Smooth muscle cell (in vitro differentiated cells): ENCODE measurements around the gene ERN1. TPM values are rescaled to one million over a fixed set of nuclear protein-coding genes. Genes with fewer than 3 reads are reported as not detected.

ENCODE experiments used
- DNase-seq: peaks from one replicate; lab custom pipeline; 2025; ENCODE audit not compliant: unreplicated experiment; lab: John Stamatoyannopoulos, UW
- H2AFZ ChIP-seq: fragments of 200-600 bp; sonication (generic); 2 replicates; pipeline ENCODE4 v1.6.0; 2016; ENCODE audit warnings: antibody characterized with exemption, low read depth, mild to moderate bottlenecking
- H3F3A ChIP-seq: fragments of 200-600 bp; sonication (generic); 2 replicates; pipeline ENCODE4 v1.6.0; 2017; ENCODE audit warnings: antibody characterized with exemption, low read depth
- H3K27ac ChIP-seq: fragments of 200-600 bp; sonication (generic); 2 replicates; pipeline ENCODE4 v1.5.1; 2016; ENCODE audit warnings: low read depth, mild to moderate bottlenecking
- H3K27me3 ChIP-seq: fragments of 200-600 bp; sonication (generic); 2 replicates; pipeline ENCODE4 v1.6.1; 2016; ENCODE audit warnings: low read depth, mild to moderate bottlenecking
- H3K36me3 ChIP-seq: fragments of 200-600 bp; sonication (generic); 2 replicates; pipeline ENCODE4 v1.5.1; 2016; ENCODE audit warnings: low read depth
- H3K4me1 ChIP-seq: fragments of 200-600 bp; sonication (generic); 2 replicates; pipeline ENCODE4 v1.5.1; 2016; ENCODE audit warnings: low read depth
- H3K4me2 ChIP-seq: fragments of 200-600 bp; sonication (generic); 2 replicates; pipeline ENCODE4 v1.6.0; 2016; ENCODE audit warnings: mild to moderate bottlenecking
- H3K4me3 ChIP-seq: fragments of 200-600 bp; sonication (generic); 2 replicates; pipeline ENCODE4 v1.5.1; 2016; ENCODE audit warnings: mild to moderate bottlenecking
- H3K79me2 ChIP-seq: fragments of 200-600 bp; sonication (generic); 2 replicates; pipeline ENCODE4 v1.6.0; 2016; ENCODE audit warnings: low read depth, mild to moderate bottlenecking
- H3K9ac ChIP-seq: fragments of 200-600 bp; sonication (generic); 2 replicates; pipeline ENCODE4 v1.6.0; 2016; ENCODE audit warnings: low read depth
- H3K9me3 ChIP-seq: fragments of 200-600 bp; sonication (generic); replicated peaks from 2 replicates; pipeline ENCODE4 v1.5.1; 2016; ENCODE audit warnings: low read depth
- H4K20me1 ChIP-seq: fragments of 200-600 bp; sonication (generic); 2 replicates; pipeline ENCODE4 v1.6.0; 2016; ENCODE audit warnings: low read depth
- WGBS: methylation state at CpG from one replicate; pipeline ENCODE4 v1.1.7; 2016; ENCODE audit warnings: low lambda C conversion rate; 5-methylcytosine and 5-hydroxymethylcytosine counted together
- polyA plus RNA-seq: library from polyadenylated mRNA; unstranded; fragments of >200 nt; fragmentation: Nextera tagmentation; extraction: Ambion mirVana; gene quantifications from 2 replicates; pipeline ENCODE4 v1.2.1, GENCODE V29; 2016
- total RNA-seq: library from RNA; depleted of rRNA; stranded (reverse); fragments of >200 nt; gene quantifications from 2 replicates; pipeline ENCODE4 v1.2.3, GENCODE V29; 2014
- TF ChIP-seq, protein P1 (sequence below): fragments of 200-600 bp; sonication (generic); IDR thresholded peaks from 2 replicates; pipeline ENCODE4 v1.5.1; 2017; ENCODE audit warnings: borderline replicate concordance, mild to moderate bottlenecking, antibody characterized with exemption; ENCODE audit not compliant: insufficient read depth, poor library complexity, severe bottlenecking

ERN1 gene
- total and polyA plus RNA-seq, 2 experiments from 2014 or later = 8.6 to 9.0 TPM

DNA sequence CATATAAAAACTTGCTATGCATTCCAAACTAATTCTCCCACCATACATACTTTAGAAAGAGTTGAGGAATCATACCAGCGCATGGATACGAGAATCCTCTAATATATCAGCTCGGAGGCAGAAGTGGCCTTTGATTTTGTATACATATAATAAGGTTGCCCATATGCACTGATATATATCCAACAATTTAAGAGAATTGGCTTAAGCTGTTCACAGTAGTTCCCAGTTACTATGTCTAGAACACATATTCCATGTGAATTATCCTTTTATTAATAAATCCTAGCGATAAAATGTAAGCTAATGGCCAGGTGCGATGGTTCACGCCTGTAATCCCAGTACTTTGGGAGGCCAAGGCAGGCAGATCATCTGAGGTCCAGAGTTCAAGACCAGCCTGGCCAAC, 19.3 kb upstream of the ERN1 start:
- Histone ChIP-seq H3F3A (peaks cover 22% of the 10 kb centered on the region), H3K27me3 (no peaks in the 10 kb centered on the region), H3K27ac (no peak overlapping the region), H3K36me3 (peaks cover 4% of the 10 kb centered on the region), H3K4me2 (no peak overlapping the region), H3K4me3 (no peak overlapping the region), H3K79me2 (no peaks in the 10 kb centered on the region), H4K20me1 (peaks cover 10% of the 10 kb centered on the region), H3K4me1 (peaks cover 10% of the 10 kb centered on the region), H3K9me3 (no peaks in the 10 kb centered on the region), H2AFZ (no peak overlapping the region), H3K9ac (no peak overlapping the region)
- DNase-seq = no peak
- WGBS = 98% methylated on average over 6 of the region's 6 CpGs
- TF ChIP-seq, protein P1, sequence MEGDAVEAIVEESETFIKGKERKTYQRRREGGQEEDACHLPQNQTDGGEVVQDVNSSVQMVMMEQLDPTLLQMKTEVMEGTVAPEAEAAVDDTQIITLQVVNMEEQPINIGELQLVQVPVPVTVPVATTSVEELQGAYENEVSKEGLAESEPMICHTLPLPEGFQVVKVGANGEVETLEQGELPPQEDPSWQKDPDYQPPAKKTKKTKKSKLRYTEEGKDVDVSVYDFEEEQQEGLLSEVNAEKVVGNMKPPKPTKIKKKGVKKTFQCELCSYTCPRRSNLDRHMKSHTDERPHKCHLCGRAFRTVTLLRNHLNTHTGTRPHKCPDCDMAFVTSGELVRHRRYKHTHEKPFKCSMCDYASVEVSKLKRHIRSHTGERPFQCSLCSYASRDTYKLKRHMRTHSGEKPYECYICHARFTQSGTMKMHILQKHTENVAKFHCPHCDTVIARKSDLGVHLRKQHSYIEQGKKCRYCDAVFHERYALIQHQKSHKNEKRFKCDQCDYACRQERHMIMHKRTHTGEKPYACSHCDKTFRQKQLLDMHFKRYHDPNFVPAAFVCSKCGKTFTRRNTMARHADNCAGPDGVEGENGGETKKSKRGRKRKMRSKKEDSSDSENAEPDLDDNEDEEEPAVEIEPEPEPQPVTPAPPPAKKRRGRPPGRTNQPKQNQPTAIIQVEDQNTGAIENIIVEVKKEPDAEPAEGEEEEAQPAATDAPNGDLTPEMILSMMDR = no peak

DNA sequence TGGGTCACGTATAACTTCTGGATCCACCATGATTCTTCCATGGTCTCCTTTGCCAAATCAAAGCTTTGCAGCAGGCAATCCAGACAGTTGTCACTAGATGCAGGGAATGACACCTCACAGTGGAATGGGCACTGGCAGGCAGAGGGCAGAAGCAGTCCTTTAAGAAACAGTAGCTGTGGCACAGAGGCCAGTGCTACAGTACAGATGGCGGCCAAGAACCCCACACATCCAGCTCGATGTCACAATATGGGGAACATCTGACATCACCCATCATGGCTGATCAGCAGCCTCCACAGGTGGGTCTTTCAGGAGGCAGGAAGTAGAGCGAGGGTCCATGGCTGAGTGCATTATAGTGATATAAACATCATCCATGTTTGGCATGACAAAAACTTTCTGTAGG, 18.8 kb upstream of the ERN1 start:
- peaks cover 22% of the 10 kb centered on the region for H3F3A ChIP-seq
- peaks cover 10% of the 10 kb centered on the region for H3K4me1 ChIP-seq
- H3K27ac ChIP-seq = peak overlapping the region; percentile 93
- TF ChIP-seq, protein P1 = no peak
- H3K4me2 ChIP-seq = no peak overlapping the region
- H3K27me3 ChIP-seq = no peaks in the 10 kb centered on the region
- H2AFZ ChIP-seq = no peak overlapping the region
- no peak for DNase-seq
- H3K9ac ChIP-seq = no peak overlapping the region
- H3K4me3 ChIP-seq = no peak overlapping the region
- peaks cover 4% of the 10 kb centered on the region for H3K36me3 ChIP-seq
- WGBS = 95% methylated on average over 4 of the region's 4 CpGs
- H3K79me2 ChIP-seq = no peaks in the 10 kb centered on the region
- H4K20me1 ChIP-seq = peaks cover 10% of the 10 kb centered on the region
- H3K9me3 ChIP-seq = no peaks in the 10 kb centered on the region

DNA sequence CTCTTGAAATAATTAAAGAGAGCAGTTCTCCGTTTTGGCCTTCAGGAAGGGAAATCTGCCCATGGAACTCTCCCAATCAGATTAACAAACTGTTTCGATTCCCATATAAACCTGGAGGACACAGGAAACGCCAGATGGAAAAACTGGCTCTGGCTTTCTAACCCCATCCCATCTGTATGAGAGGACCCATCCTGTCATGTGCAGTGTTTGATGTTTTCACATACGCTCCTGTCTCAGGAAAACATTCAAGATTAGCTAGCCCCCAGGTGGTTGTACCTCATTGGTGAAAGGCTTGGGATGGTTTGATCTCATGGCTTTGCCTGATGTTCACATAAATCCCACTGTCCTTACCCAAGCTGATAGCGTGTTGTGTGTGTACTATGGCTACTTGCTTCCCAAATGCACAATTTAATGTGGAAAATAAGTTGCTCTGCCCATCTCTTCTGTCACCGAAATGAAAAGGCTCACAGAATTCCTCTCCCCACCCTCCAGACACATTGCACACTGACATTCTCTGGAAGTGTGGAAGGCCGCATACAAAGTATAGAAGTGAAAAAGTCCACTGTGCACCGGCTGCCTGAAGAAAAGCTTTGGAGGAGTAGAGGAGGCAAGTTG, 18.2 kb upstream of the ERN1 start:
- no peak overlapping the region for H2AFZ ChIP-seq
- no peak for DNase-seq
- TF ChIP-seq, protein P1 = no peak

More for the DNA sequence above, 18.2 kb upstream of the ERN1 start:
- Histone ChIP-seq H3K36me3 (peaks cover 4% of the 10 kb centered on the region), H3K9me3 (no peaks in the 10 kb centered on the region), H4K20me1 (peaks cover 10% of the 10 kb centered on the region), H3K9ac (no peak overlapping the region), H3K4me1 (peaks cover 10% of the 10 kb centered on the region), H3K27me3 (no peaks in the 10 kb centered on the region), H3K4me3 (no peak overlapping the region), H3K79me2 (no peaks in the 10 kb centered on the region), H3F3A (peaks cover 22% of the 10 kb centered on the region), H3K4me2 (no peak overlapping the region), H3K27ac (peak overlapping the region; percentile 93)
- 74% methylated on average over 8 of the region's 8 CpGs for WGBS
